ENCODE measurements around the gene PCDHA1. TPM values are rescaled to one million over a fixed set of nuclear protein-coding genes. Genes with fewer than 3 reads are reported as not detected.
A peak's percentile ranks its signal among the peaks of the same experiment; 100 is the strongest.
"Not testable (repeated sequence)": the region's sequence is repeated elsewhere in the genome, so short reads cannot be mapped to it uniquely, and the experiment has no call there.

PCDHA1 gene
- total RNA-seq, 2 experiments from 2014 or later: not detected

DNA sequence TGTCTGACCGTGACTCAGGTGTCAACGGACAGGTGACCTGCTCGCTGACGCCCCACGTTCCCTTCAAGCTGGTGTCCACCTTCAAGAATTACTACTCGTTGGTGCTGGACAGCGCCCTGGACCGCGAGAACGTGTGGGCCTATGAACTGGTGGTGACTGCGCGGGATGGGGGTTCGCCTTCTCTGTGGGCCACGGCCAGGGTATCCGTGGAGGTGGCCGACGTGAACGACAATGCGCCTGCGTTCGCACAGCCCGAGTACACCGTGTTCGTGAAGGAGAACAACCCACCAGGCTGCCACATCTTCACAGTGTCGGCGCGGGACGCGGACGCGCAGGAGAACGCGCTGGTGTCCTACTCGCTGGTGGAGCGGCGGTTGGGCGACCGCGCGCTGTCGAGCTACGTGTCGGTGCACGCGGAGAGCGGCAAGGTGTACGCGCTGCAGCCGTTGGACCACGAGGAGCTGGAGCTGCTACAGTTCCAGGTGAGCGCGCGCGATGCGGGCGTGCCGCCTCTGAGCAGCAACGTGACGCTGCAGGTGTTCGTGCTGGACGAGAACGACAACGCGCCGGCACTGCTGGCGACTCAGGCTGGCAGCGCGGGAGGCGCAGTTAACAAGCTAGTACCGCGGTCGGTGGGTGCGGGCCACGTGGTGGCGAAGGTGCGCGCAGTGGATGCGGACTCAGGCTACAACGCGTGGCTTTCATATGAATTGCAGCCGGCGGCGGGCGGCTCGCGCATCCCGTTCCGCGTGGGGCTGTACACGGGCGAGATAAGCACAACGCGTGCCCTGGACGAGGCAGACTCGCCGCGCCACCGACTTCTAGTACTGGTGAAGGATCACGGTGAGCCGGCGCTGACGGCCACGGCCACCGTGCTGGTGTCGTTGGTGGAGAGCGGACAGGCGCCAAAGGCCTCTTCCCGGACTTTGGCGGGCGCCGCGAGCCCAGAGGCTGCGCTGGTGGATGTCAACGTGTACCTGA, 84.6 kb downstream of the PCDHA1 start:
- DNase-seq: no peak
- no peaks in the 10 kb centered on the region for H3K4me1 Mint-ChIP-seq (ENCODE audit: low read depth)
- intact Hi-C loops (cut with micrococcal nuclease): no loop called here
- no peak overlapping the region for H3K4me3 Mint-ChIP-seq
- no peak overlapping the region for H3K27ac Mint-ChIP-seq
- H3K27me3 Mint-ChIP-seq (ENCODE audit: low read depth): peaks cover 42% of the 10 kb centered on the region
- peaks cover 7% of the 10 kb centered on the region for H3K9me3 Mint-ChIP-seq
- peaks cover 4% of the 10 kb centered on the region for H3K36me3 Mint-ChIP-seq (ENCODE audit: low read depth)
- CTCF ChIA-PET: no interaction called here

DNA sequence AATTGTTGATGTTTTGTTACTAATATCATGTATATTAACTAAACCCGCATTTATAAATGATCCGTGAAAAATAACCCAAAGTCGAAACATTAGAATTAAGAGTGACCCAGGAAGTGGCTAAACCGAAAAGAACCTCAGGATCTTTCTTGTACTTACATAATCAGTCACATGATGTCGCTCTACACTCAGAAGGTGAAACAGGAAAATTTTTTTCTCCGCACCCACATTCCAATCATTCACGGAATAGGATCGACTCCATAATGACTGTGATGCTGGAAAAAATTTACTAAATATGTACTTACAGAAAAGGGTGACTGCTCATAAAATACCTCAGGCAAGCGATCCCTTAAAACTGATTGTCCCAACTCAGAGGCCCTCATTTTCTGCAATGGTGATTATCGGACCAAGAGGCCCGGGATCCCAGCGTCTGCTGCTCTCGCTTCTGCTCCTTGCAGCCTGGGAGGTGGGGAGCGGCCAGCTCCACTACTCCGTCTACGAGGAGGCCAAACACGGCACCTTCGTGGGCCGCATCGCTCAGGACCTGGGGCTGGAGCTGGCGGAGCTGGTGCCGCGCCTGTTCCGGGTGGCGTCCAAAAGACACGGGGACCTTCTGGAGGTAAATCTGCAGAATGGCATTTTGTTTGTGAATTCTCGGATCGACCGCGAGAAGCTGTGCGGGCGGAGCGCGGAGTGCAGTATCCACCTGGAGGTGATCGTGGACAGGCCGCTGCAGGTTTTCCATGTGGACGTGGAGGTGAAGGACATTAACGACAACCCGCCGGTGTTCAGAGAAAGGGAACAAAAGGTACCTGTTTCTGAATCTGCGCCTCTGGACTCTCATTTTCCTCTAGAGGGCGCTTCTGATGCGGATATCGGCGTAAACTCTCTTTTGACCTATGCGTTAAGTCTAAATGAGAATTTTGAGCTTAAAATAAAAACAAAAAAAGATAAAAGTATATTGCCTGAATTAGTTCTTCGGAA, 89.4 kb downstream of the PCDHA1 start, which contains the start of gene PCDHA12:
Gene PCDHA12 (plus strand): TSS at position 224 of the 981 bp plus-strand sequence. CDS start 165 bp downstream, at position 389.
- no peak for DNase-seq
- Mint-ChIP-seq H3K4me1 (ENCODE audit: low read depth) (no peaks in the 10 kb centered on the region), H3K9me3 (peaks cover 4% of the 10 kb centered on the region), H3K4me3 (no peak within 1 kb of the TSS), H3K36me3 (ENCODE audit: low read depth) (peaks cover 3% of the 10 kb centered on the region), H3K27me3 (ENCODE audit: low read depth) (peaks cover 45% of the 10 kb centered on the region), H3K27ac (no peak within 1 kb of the TSS)
- intact Hi-C loops (cut with micrococcal nuclease): no loop called here
- CTCF ChIA-PET: no interaction called here

DNA sequence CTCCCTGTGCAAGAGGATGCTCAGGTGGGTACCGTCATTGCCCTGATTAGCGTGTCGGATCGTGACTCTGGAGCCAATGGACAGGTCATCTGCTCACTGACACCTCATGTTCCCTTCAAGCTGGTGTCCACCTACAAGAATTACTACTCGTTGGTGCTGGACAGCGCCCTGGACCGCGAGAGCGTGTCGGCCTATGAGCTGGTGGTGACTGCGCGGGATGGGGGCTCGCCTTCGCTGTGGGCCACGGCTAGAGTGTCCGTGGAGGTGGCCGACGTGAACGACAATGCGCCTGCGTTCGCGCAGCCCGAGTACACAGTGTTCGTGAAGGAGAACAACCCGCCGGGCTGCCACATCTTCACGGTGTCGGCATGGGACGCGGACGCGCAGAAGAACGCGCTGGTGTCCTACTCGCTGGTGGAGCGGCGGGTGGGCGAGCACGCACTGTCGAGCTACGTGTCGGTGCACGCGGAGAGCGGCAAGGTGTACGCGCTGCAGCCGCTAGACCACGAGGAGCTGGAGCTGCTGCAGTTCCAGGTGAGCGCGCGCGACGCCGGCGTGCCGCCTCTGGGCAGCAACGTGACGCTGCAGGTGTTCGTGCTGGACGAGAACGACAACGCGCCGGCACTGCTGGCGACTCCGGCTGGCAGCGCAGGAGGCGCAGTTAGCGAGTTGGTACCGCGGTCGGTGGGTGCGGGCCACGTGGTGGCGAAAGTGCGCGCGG, 90.8 kb downstream of the PCDHA1 start:
- intact Hi-C loops (cut with micrococcal nuclease); H3K36me3 Mint-ChIP-seq (ENCODE audit: low read depth); H3K27ac Mint-ChIP-seq; H3K9me3 Mint-ChIP-seq; DNase-seq; H3K4me1 Mint-ChIP-seq (ENCODE audit: low read depth); H3K4me3 Mint-ChIP-seq: not testable (repeated sequence)
- peaks cover 50% of the 10 kb centered on the region for H3K27me3 Mint-ChIP-seq (ENCODE audit: low read depth)
- CTCF ChIA-PET: interaction anchor here (0.7 kb wide), 1 partner anchor 141 kb away, joined by 3 read pairs; no protein-coding TSS in a partner anchor

DNA sequence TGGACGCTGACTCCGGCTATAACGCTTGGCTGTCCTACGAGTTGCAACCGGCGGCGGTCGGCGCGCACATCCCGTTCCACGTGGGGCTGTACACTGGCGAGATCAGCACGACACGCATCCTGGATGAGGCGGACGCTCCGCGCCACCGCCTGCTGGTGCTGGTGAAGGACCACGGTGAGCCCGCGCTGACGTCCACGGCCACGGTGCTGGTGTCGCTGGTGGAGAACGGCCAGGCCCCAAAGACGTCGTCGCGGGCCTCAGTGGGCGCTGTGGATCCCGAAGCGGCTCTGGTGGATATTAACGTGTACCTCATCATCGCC, 91.3 kb downstream of the PCDHA1 start:
- Mint-ChIP-seq H3K27ac (no peak overlapping the region), H3K27me3 (ENCODE audit: low read depth) (peaks cover 49% of the 10 kb centered on the region), H3K4me1 (ENCODE audit: low read depth) (no peaks in the 10 kb centered on the region), H3K4me3 (no peak overlapping the region), H3K9me3 (peaks cover 11% of the 10 kb centered on the region), H3K36me3 (ENCODE audit: low read depth) (peaks cover 9% of the 10 kb centered on the region)
- CTCF ChIA-PET: no interaction called here
- intact Hi-C loops (cut with micrococcal nuclease): no loop called here
- no peak for DNase-seq

DNA sequence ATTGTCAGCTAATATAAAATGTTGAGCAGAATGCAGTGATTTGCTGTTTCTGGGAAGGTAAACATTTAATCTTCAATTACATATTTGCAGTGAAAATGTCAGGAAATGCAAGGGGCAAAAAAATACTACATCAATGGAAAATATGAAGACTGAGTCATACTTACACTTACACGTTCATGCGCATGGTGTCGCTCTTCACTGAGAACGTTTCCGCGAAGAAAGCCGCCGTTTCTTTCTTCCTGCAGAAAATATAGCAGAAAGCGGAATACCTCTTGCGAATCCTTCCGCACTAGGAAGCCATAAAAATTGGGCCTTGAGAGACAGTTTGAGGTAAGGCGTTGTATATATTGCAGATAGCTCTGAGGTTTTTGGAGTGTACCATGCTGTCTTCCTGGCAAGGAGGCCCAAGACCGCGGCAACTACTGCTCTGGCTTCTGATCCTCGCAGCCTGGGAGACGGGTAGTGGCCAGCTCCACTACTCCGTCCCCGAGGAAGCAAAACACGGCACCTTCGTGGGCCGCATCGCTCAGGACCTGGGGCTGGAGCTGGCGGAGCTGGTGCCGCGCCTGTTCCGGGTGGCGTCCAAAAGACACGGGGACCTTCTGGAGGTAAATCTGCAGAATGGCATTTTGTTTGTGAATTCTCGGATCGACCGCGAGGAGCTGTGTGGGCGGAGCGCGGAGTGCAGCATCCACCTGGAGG, 96.1 kb downstream of the PCDHA1 start, which contains the start of gene PCDHA13:
Gene PCDHA13 (plus strand): TSS at position 236 of the 702 bp plus-strand sequence. CDS start 145 bp downstream, at position 381.
- Mint-ChIP-seq H3K4me3 (no peak within 1 kb of the TSS), H3K36me3 (ENCODE audit: low read depth) (peaks cover 10% of the 10 kb centered on the region), H3K27me3 (ENCODE audit: low read depth) (peaks cover 33% of the 10 kb centered on the region), H3K4me1 (ENCODE audit: low read depth) (no peaks in the 10 kb centered on the region), H3K27ac (peak within 1 kb of the TSS; percentile 50), H3K9me3 (peaks cover 16% of the 10 kb centered on the region)
- no peak for DNase-seq
- intact Hi-C loops (cut with micrococcal nuclease): loop anchor here (2.0 kb wide), 1 partner anchor 159 kb away; no protein-coding TSS in a partner anchor
- CTCF ChIA-PET: interaction anchor here (0.7 kb wide), 1 partner anchor 108 kb away, joined by 3 read pairs; no protein-coding TSS in a partner anchor

DNA sequence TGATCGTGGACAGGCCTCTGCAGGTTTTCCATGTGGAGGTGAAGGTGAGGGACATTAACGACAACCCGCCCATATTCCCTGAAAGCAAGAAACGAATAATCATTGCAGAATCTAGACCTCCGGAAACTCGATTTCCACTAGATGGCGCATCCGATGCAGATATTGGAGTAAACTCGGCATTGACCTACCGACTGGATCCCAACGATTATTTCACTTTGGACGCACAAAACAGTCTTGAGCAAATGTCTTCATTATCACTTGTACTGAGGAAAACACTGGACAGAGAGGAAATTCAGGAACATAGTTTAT, 96.6 kb downstream of the PCDHA1 start:
- Mint-ChIP-seq H3K9me3 (peaks cover 18% of the 10 kb centered on the region), H3K27ac (peak overlapping the region; percentile 50), H3K4me1 (ENCODE audit: low read depth) (no peaks in the 10 kb centered on the region), H3K4me3 (no peak overlapping the region), H3K36me3 (ENCODE audit: low read depth) (peaks cover 10% of the 10 kb centered on the region), H3K27me3 (ENCODE audit: low read depth) (peaks cover 33% of the 10 kb centered on the region)
- CTCF ChIA-PET: no interaction called here
- DNase-seq: no peak
- intact Hi-C loops (cut with micrococcal nuclease): loop anchor here (2.0 kb wide), 1 partner anchor 158 kb away; no protein-coding TSS in a partner anchor

DNA sequence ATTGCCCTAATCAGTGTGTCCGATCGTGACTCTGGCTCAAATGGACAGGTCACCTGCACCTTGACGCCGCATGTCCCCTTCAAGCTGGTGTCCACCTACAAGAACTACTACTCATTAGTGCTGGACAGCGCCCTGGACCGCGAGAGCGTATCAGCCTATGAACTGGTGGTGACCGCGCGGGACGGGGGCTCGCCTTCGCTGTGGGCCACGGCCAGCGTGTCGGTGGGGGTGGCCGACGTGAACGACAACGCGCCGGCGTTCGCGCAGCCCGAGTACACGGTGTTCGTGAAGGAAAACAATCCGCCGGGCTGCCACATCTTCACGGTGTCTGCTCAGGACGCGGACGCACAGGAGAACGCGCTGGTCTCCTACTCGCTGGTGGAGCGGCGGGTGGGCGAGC, 97.4 kb downstream of the PCDHA1 start:
- peaks cover 10% of the 10 kb centered on the region for H3K36me3 Mint-ChIP-seq (ENCODE audit: low read depth)
- H3K27ac Mint-ChIP-seq: no peak overlapping the region
- H3K27me3 Mint-ChIP-seq (ENCODE audit: low read depth): peaks cover 34% of the 10 kb centered on the region
- H3K9me3 Mint-ChIP-seq: peaks cover 18% of the 10 kb centered on the region
- CTCF ChIA-PET: no interaction called here
- intact Hi-C loops (cut with micrococcal nuclease): loop anchor here (2.0 kb wide), 1 partner anchor 157 kb away; no protein-coding TSS in a partner anchor
- H3K4me1 Mint-ChIP-seq (ENCODE audit: low read depth): no peaks in the 10 kb centered on the region
- H3K4me3 Mint-ChIP-seq: no peak overlapping the region
- no peak for DNase-seq

DNA sequence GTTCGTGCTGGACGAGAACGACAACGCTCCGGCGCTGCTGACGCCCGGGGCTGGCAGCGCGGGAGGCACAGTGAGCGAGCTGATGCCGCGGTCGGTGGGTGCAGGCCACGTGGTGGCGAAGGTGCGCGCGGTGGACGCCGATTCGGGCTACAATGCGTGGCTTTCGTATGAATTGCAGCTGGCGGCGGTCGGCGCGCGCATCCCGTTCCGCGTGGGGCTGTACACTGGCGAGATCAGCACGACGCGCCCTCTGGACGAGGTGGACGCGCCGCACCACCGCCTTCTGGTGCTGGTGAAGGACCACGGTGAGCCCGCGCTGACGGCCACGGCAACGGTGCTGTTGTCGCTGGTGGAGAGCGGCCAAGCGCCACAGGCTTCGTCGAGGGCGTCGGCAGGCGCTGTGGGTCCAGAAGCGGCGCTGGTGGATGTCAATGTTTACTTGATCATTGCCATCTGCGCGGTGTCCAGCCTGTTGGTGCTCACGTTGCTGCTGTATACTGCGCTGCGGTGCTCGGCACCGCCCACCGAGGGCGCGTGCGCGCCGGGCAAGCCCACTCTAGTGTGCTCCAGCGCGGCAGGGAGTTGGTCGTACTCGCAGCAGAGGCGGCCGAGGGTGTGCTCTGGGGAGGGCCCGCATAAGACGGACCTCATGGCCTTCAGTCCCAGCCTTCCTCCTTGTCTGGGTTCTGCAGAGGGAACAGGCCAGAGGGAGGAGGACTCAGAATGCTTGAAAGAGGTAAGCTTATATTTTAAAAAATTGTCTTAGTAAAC, 98.2 kb downstream of the PCDHA1 start:
- H3K27me3 Mint-ChIP-seq (ENCODE audit: low read depth): peaks cover 33% of the 10 kb centered on the region
- CTCF ChIA-PET: no interaction called here
- H3K4me1 Mint-ChIP-seq (ENCODE audit: low read depth): no peaks in the 10 kb centered on the region
- H3K27ac Mint-ChIP-seq: no peak overlapping the region
- intact Hi-C loops (cut with micrococcal nuclease): loop anchor here (2.0 kb wide), 1 partner anchor 157 kb away; no protein-coding TSS in a partner anchor
- DNase-seq: no peak
- no peak overlapping the region for H3K4me3 Mint-ChIP-seq
- H3K9me3 Mint-ChIP-seq: peaks cover 18% of the 10 kb centered on the region
- H3K36me3 Mint-ChIP-seq (ENCODE audit: low read depth): peaks cover 10% of the 10 kb centered on the region

DNA sequence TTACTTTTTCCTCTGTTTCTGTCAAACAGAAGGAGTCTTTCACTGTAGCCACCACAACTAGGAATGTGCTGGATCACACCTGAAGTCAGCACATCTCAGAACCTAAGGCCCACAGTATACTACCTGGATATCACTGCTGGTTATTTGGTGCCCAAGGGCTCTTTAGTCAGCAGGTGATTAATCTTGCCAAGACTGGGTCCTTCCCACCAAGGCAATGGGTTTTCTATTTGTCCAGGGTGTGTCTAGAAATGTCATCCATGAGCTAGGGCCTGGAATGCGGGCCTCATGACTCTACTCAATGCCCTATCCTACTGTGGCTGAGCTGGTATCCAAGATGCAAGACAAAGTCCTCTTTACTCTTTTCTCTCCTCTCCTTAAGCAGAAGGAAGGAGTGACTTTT, 130.4 kb downstream of the PCDHA1 start:
- peaks cover 5% of the 10 kb centered on the region for H3K9me3 Mint-ChIP-seq
- H3K27ac Mint-ChIP-seq: no peak overlapping the region
- CTCF ChIA-PET: no interaction called here
- no peaks in the 10 kb centered on the region for H3K36me3 Mint-ChIP-seq (ENCODE audit: low read depth)
- H3K27me3 Mint-ChIP-seq (ENCODE audit: low read depth): peaks cover 10% of the 10 kb centered on the region
- intact Hi-C loops (cut with micrococcal nuclease): no loop called here
- H3K4me1 Mint-ChIP-seq (ENCODE audit: low read depth): no peaks in the 10 kb centered on the region
- DNase-seq: no peak
- no peak overlapping the region for H3K4me3 Mint-ChIP-seq

DNA sequence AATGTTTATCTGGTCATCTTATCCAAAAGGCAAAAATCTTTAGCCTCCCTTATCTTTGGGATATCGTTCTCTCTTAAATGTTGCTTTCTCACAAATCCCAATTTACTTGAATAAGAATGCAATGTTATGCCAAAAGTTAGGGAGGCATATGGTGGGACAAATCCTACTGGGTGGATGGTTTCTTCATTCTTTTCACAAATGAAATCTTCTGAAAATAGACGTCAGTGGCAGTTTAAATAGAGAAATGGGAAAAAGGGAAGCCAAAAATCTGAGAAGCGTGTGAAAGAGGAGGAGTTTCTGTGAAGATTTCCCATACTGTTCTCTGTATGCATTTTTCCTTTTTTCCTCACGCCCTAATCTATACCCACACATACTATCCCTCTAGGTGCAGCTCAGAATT, 137.7 kb downstream of the PCDHA1 start:
- DNase-seq: no peak
- peaks cover 52% of the 10 kb centered on the region for H3K27me3 Mint-ChIP-seq (ENCODE audit: low read depth)
- no peak overlapping the region for H3K27ac Mint-ChIP-seq
- no peaks in the 10 kb centered on the region for H3K36me3 Mint-ChIP-seq (ENCODE audit: low read depth)
- H3K4me1 Mint-ChIP-seq (ENCODE audit: low read depth): peaks cover 8% of the 10 kb centered on the region
- no peak overlapping the region for H3K4me3 Mint-ChIP-seq
- intact Hi-C loops (cut with micrococcal nuclease): no loop called here
- peaks cover 2% of the 10 kb centered on the region for H3K9me3 Mint-ChIP-seq
- CTCF ChIA-PET: no interaction called here

Measured in activated naive CD4-positive, alpha-beta T cell treated with anti-CD3 and anti-CD28 coated beads for 36 hours (primary cell).